T-helper 2 cell treated with Interferon-gamma antibody and Interleukin-4, amounts not matched to agents 5 μg/mL and 100 μg/mL, for 36 hours (primary cell): Measurements from ENCODE around the gene ATP5ME.
"Not testable (repeated sequence)": the region's sequence is repeated elsewhere in the genome, so short reads cannot be mapped to it uniquely, and the experiment has no call there.

Experiments
- DNase-seq: peaks from one replicate; pipeline ENCODE4 v3.0.0; 2021; ENCODE audit warnings: low spot score
- H3K27ac Mint-ChIP-seq: one replicate; pipeline ENCODE4 v1.8.0; 2021; ENCODE audit warnings: mild to moderate bottlenecking, mixed read lengths
- H3K27me3 Mint-ChIP-seq: one replicate; pipeline ENCODE4 v1.8.0; 2021; ENCODE audit warnings: low read depth, mixed read lengths
- H3K36me3 Mint-ChIP-seq: one replicate; pipeline ENCODE4 v1.8.0; 2021; ENCODE audit warnings: low read depth, mixed read lengths
- H3K4me1 Mint-ChIP-seq: one replicate; pipeline ENCODE4 v1.8.0; 2021; ENCODE audit warnings: low read depth, mixed read lengths
- H3K4me3 Mint-ChIP-seq: one replicate; pipeline ENCODE4 v1.8.0; 2022; ENCODE audit warnings: mild to moderate bottlenecking, moderate library complexity, mixed read lengths
- H3K9me3 Mint-ChIP-seq: one replicate; pipeline ENCODE4 v1.8.0; 2021; ENCODE audit warnings: mixed read lengths

Gene ATP5ME

GRCh38 chr4:653831-654502, 20.1 kb downstream of the ATP5ME start:
- Mint-ChIP-seq H3K4me3 (no peak overlapping the region), H3K4me1 (no peaks in the 10 kb centered on the region), H3K27me3 (no peaks in the 10 kb centered on the region), H3K27ac (no peak overlapping the region), H3K9me3 (no peaks in the 10 kb centered on the region), H3K36me3 (no peaks in the 10 kb centered on the region)
- DNase-seq = no peak

GRCh38 chr4:653080-653821, 20.8 kb downstream of the ATP5ME start:
- no peaks in the 10 kb centered on the region for H3K36me3 Mint-ChIP-seq
- DNase-seq = no peak
- no peak overlapping the region for H3K4me3 Mint-ChIP-seq
- no peaks in the 10 kb centered on the region for H3K27me3 Mint-ChIP-seq
- no peaks in the 10 kb centered on the region for H3K4me1 Mint-ChIP-seq
- H3K27ac Mint-ChIP-seq = no peak overlapping the region
- H3K9me3 Mint-ChIP-seq = no peaks in the 10 kb centered on the region

GRCh38 chr4:651884-652642, 22.0 kb downstream of the ATP5ME start:
- no peaks in the 10 kb centered on the region for H3K27me3 Mint-ChIP-seq

GRCh38 chr4:650951-651883, 22.9 kb downstream of the ATP5ME start:
- no peaks in the 10 kb centered on the region for H3K36me3 Mint-ChIP-seq
- no peaks in the 10 kb centered on the region for H3K27me3 Mint-ChIP-seq
- H3K4me1 Mint-ChIP-seq = no peaks in the 10 kb centered on the region
- H3K9me3 Mint-ChIP-seq = no peaks in the 10 kb centered on the region
- no peak overlapping the region for H3K4me3 Mint-ChIP-seq
- no peak for DNase-seq
- no peak overlapping the region for H3K27ac Mint-ChIP-seq

More at GRCh38 chr4:651884-652642, 22.0 kb downstream of the ATP5ME start:
- no peaks in the 10 kb centered on the region for H3K4me1 Mint-ChIP-seq
- H3K4me3 Mint-ChIP-seq = no peak overlapping the region
- H3K27ac Mint-ChIP-seq = no peak overlapping the region
- H3K9me3 Mint-ChIP-seq = no peaks in the 10 kb centered on the region
- H3K36me3 Mint-ChIP-seq = no peaks in the 10 kb centered on the region
- DNase-seq = no peak

- DNase-seq = no peak
- H3K27me3 Mint-ChIP-seq = no peaks in the 10 kb centered on the region
- H3K27ac Mint-ChIP-seq = no peak overlapping the region
- H3K4me1 Mint-ChIP-seq = no peaks in the 10 kb centered on the region
- H3K9me3 Mint-ChIP-seq = peaks cover 3% of the 10 kb centered on the region
- H3K4me3 Mint-ChIP-seq = no peak overlapping the region
- H3K36me3 Mint-ChIP-seq = no peaks in the 10 kb centered on the region
Measured at GRCh38 chr4:650461-650860, 23.6 kb downstream of the ATP5ME start.

GRCh38 chr4:649751-650310, 24.2 kb downstream of the ATP5ME start:
- H3K4me1 Mint-ChIP-seq = no peaks in the 10 kb centered on the region
- no peak overlapping the region for H3K27ac Mint-ChIP-seq
- no peaks in the 10 kb centered on the region for H3K36me3 Mint-ChIP-seq
- H3K27me3 Mint-ChIP-seq = no peaks in the 10 kb centered on the region
- H3K9me3 Mint-ChIP-seq = peaks cover 6% of the 10 kb centered on the region
- H3K4me3 Mint-ChIP-seq = no peak overlapping the region
- no peak for DNase-seq

- no peaks in the 10 kb centered on the region for H3K27me3 Mint-ChIP-seq
- no peak overlapping the region for H3K27ac Mint-ChIP-seq
- DNase-seq = no peak
- no peaks in the 10 kb centered on the region for H3K36me3 Mint-ChIP-seq
- no peaks in the 10 kb centered on the region for H3K4me1 Mint-ChIP-seq
- peaks cover 8% of the 10 kb centered on the region for H3K9me3 Mint-ChIP-seq
- no peak overlapping the region for H3K4me3 Mint-ChIP-seq
Measured at GRCh38 chr4:649293-649625, 24.8 kb downstream of the ATP5ME start.

- Mint-ChIP-seq H3K36me3 (no peaks in the 10 kb centered on the region), H3K27ac (no peak overlapping the region), H3K9me3 (peaks cover 12% of the 10 kb centered on the region), H3K4me3 (no peak overlapping the region), H3K4me1 (no peaks in the 10 kb centered on the region), H3K27me3 (no peaks in the 10 kb centered on the region)
- DNase-seq = no peak
Measured at GRCh38 chr4:648579-649292, 25.3 kb downstream of the ATP5ME start.

- DNase-seq = no peak
- Mint-ChIP-seq H3K4me1 (no peaks in the 10 kb centered on the region), H3K9me3 (peaks cover 12% of the 10 kb centered on the region), H3K27me3 (no peaks in the 10 kb centered on the region), H3K36me3 (no peaks in the 10 kb centered on the region), H3K4me3 (no peak overlapping the region), H3K27ac (no peak overlapping the region)
Measured at GRCh38 chr4:647481-647880, 26.6 kb downstream of the ATP5ME start.

- Mint-ChIP-seq H3K36me3 (no peaks in the 10 kb centered on the region), H3K27ac (no peak overlapping the region), H3K4me3 (peak overlapping the region; percentile 49), H3K4me1 (no peaks in the 10 kb centered on the region), H3K9me3 (peaks cover 12% of the 10 kb centered on the region), H3K27me3 (no peaks in the 10 kb centered on the region)
- DNase-seq = no peak
Measured at GRCh38 chr4:646460-646859, 27.6 kb downstream of the ATP5ME start.

GRCh38 chr4:642366-642765, 31.7 kb downstream of the ATP5ME start:
- not testable (repeated sequence) for H3K36me3 Mint-ChIP-seq, H3K4me3 Mint-ChIP-seq, H3K27ac Mint-ChIP-seq, DNase-seq, H3K27me3 Mint-ChIP-seq, H3K4me1 Mint-ChIP-seq
- H3K9me3 Mint-ChIP-seq = peaks cover 12% of the 10 kb centered on the region

GRCh38 chr4:637536-638280, 36.4 kb downstream of the ATP5ME start:
- H3K4me3 Mint-ChIP-seq = no peak overlapping the region
- DNase-seq = no peak
- H3K36me3 Mint-ChIP-seq = no peaks in the 10 kb centered on the region
- H3K27me3 Mint-ChIP-seq = no peaks in the 10 kb centered on the region
- no peak overlapping the region for H3K27ac Mint-ChIP-seq
- H3K9me3 Mint-ChIP-seq = peaks cover 2% of the 10 kb centered on the region
- H3K4me1 Mint-ChIP-seq = no peaks in the 10 kb centered on the region
